ENCODE results near the gene SMG6.

Gene SMG6

GRCh38 chr17:2062571-2063183 is 240.9 kb downstream of the SMG6 start:
- H3F3A ChIP-seq (ENCODE audit: insufficient read depth): no peaks in the 10 kb centered on the region
- H3K79me2 ChIP-seq (ENCODE audit: insufficient read depth, low read length): no peaks in the 10 kb centered on the region
- no peak overlapping the region for H3K9ac ChIP-seq (ENCODE audit: low read length)
- H3K9me3 ChIP-seq (ENCODE audit: insufficient read depth, low read length): no peaks in the 10 kb centered on the region
- TF ChIP-seq EZH2phosphoT487 (conservative IDR thresholded peaks at IDR 0.05; ENCODE audit: low read length): no peak
- TF ChIP-seq, protein P1, sequence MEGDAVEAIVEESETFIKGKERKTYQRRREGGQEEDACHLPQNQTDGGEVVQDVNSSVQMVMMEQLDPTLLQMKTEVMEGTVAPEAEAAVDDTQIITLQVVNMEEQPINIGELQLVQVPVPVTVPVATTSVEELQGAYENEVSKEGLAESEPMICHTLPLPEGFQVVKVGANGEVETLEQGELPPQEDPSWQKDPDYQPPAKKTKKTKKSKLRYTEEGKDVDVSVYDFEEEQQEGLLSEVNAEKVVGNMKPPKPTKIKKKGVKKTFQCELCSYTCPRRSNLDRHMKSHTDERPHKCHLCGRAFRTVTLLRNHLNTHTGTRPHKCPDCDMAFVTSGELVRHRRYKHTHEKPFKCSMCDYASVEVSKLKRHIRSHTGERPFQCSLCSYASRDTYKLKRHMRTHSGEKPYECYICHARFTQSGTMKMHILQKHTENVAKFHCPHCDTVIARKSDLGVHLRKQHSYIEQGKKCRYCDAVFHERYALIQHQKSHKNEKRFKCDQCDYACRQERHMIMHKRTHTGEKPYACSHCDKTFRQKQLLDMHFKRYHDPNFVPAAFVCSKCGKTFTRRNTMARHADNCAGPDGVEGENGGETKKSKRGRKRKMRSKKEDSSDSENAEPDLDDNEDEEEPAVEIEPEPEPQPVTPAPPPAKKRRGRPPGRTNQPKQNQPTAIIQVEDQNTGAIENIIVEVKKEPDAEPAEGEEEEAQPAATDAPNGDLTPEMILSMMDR (IDR thresholded peaks at IDR 0.05; ENCODE audit: insufficient read depth, low read length, poor library complexity, severe bottlenecking): no peak
- no peak overlapping the region for H3K27ac ChIP-seq (ENCODE audit: low read depth, low read length)
- no peaks in the 10 kb centered on the region for H4K20me1 ChIP-seq (ENCODE audit: low read depth, low read length)
- H3K27me3 ChIP-seq (ENCODE audit: low read length): no peaks in the 10 kb centered on the region
- H3K4me2 ChIP-seq (ENCODE audit: low read depth, low read length, poor library complexity, severe bottlenecking): no peak overlapping the region
- no peaks in the 10 kb centered on the region for H3K36me3 ChIP-seq (ENCODE audit: low read length)
- no peak overlapping the region for H2AFZ ChIP-seq (ENCODE audit: low read depth, low read length, severe bottlenecking)
- H3K9me2 ChIP-seq (replicated peaks; ENCODE audit: insufficient read depth, low read length): no peaks in the 10 kb centered on the region
- no peak overlapping the region for H3K4me3 ChIP-seq (ENCODE audit: insufficient read depth, low read length, poor library complexity, severe bottlenecking)

- Histone ChIP-seq H3K36me3 (ENCODE audit: low read length) (no peaks in the 10 kb centered on the region), H3K9me3 (ENCODE audit: insufficient read depth, low read length) (no peaks in the 10 kb centered on the region), H3K4me2 (ENCODE audit: low read depth, low read length, poor library complexity, severe bottlenecking) (no peak overlapping the region)
These were observed 242.1 kb downstream of the SMG6 start for GRCh38 chr17:2061441-2061958.

GRCh38 chr17:2060681-2061440 is 242.7 kb downstream of the SMG6 start:
- Histone ChIP-seq H3K27ac (ENCODE audit: low read depth, low read length) (no peak overlapping the region), H2AFZ (ENCODE audit: low read depth, low read length, severe bottlenecking) (no peak overlapping the region), H3K4me2 (ENCODE audit: low read depth, low read length, poor library complexity, severe bottlenecking) (no peak overlapping the region), H3K4me3 (ENCODE audit: insufficient read depth, low read length, poor library complexity, severe bottlenecking) (no peak overlapping the region), H3K9ac (ENCODE audit: low read length) (no peak overlapping the region), H3F3A (ENCODE audit: insufficient read depth) (no peaks in the 10 kb centered on the region), H3K9me3 (ENCODE audit: insufficient read depth, low read length) (no peaks in the 10 kb centered on the region), H3K27me3 (ENCODE audit: low read length) (no peaks in the 10 kb centered on the region), H3K79me2 (ENCODE audit: insufficient read depth, low read length) (no peaks in the 10 kb centered on the region), H4K20me1 (ENCODE audit: low read depth, low read length) (no peaks in the 10 kb centered on the region), H3K36me3 (ENCODE audit: low read length) (no peaks in the 10 kb centered on the region), H3K9me2 (replicated peaks; ENCODE audit: insufficient read depth, low read length) (no peaks in the 10 kb centered on the region)
- TF ChIP-seq EZH2phosphoT487 (conservative IDR thresholded peaks at IDR 0.05; ENCODE audit: low read length): no peak
- TF ChIP-seq, protein P1 (IDR thresholded peaks at IDR 0.05; ENCODE audit: insufficient read depth, low read length, poor library complexity, severe bottlenecking): no peak

More at GRCh38 chr17:2061441-2061958, 242.1 kb downstream of the SMG6 start:
- TF ChIP-seq, protein P1 (IDR thresholded peaks at IDR 0.05; ENCODE audit: insufficient read depth, low read length, poor library complexity, severe bottlenecking): no peak
- no peak for TF ChIP-seq EZH2phosphoT487 (conservative IDR thresholded peaks at IDR 0.05; ENCODE audit: low read length)
- no peak overlapping the region for H2AFZ ChIP-seq (ENCODE audit: low read depth, low read length, severe bottlenecking)
- H3K4me3 ChIP-seq (ENCODE audit: insufficient read depth, low read length, poor library complexity, severe bottlenecking): no peak overlapping the region
- no peak overlapping the region for H3K27ac ChIP-seq (ENCODE audit: low read depth, low read length)
- no peak overlapping the region for H3K9ac ChIP-seq (ENCODE audit: low read length)
- no peaks in the 10 kb centered on the region for H4K20me1 ChIP-seq (ENCODE audit: low read depth, low read length)
- no peaks in the 10 kb centered on the region for H3F3A ChIP-seq (ENCODE audit: insufficient read depth)
- H3K9me2 ChIP-seq (replicated peaks; ENCODE audit: insufficient read depth, low read length): no peaks in the 10 kb centered on the region
- no peaks in the 10 kb centered on the region for H3K27me3 ChIP-seq (ENCODE audit: low read length)
- no peaks in the 10 kb centered on the region for H3K79me2 ChIP-seq (ENCODE audit: insufficient read depth, low read length)
